Stimulated activated CD8-positive, alpha-beta memory T cell treated with anti-CD3 and anti-CD28 coated beads, Interleukin-7, amount 100 ng/mL, for 4 hours (primary cell): ENCODE measurements around the gene NUP153.
"Not testable (repeated sequence)": the region's sequence is repeated elsewhere in the genome, so short reads cannot be mapped to it uniquely, and the experiment has no call there.

ENCODE experiments used
- DNase-seq, 2 donors: peaks; one replicate each; pipeline ENCODE4 v3.0.0-alpha.2; 2020; ENCODE audit warnings: low read depth in 2 of 2

Gene NUP153

GRCh38 chr6:17714177-17714576, 7.5 kb upstream of the NUP153 start:
- DNase-seq, result no peak

GRCh38 chr6:17712576-17712975, 5.9 kb upstream of the NUP153 start:
- no peak for DNase-seq

DNA sequence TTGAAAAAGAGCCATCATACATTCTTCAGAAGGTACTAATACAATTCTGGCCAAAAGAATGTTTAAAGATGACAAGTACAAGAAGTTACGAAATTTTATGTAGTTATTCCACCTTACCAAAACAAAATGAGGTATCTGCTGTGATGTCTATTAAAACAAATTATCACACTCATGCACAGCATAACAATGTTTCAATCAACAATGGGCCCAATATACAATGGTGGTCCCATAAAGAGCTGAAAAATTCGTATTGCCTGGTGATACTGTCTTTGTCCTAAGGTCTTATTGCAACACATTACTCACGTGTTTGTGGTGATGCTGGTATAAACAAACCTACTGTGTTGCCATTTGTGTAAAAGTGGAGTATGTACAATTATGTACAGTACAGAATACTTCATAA, 3.6 kb upstream of the NUP153 start:
- DNase-seq, result no peak

DNA sequence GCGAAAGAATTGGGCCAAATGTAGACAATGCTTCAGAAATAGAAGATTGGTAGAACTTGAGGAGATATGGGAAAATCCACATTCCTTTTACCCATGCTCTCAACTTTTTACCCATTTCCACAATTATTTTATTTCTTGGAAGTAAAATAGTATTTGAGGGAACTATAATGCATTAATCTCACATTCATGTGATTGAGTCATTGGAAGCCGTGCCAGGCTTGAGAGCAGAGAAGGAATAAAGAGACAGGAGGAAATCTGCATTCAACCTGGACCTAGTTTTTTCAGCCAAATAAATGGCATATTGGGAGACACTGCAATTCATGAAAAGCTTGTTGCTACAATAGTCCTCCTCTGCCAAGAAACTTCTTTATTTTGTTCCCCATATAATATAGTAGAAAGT, 2.8 kb upstream of the NUP153 start:
- DNase-seq, result no peak

GRCh38 chr6:17708035-17708434, 1.3 kb upstream of the NUP153 start:
- DNase-seq, result not testable (repeated sequence)

DNA sequence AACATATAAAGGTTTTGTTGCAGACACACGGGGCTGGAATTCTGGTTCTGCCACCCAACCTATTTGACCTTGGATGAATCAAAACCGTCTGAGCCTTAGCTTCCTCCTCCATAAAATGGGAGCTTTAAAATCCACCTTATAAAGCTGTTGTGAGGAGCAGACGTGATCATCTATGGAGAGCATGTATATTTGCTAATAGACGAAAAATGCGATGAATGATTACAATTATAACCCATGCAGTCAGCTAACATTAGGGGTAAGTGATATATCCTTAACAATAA, 586 bp upstream of the NUP153 start:
- no peak for DNase-seq

GRCh38 chr6:17705778-17706579, 746 bp downstream of the NUP153 start:
- DNase-seq, result peak; percentile 84 to 86

GRCh38 chr6:17705428-17705777, 1.3 kb downstream of the NUP153 start:
- DNase-seq, result no peak

DNA sequence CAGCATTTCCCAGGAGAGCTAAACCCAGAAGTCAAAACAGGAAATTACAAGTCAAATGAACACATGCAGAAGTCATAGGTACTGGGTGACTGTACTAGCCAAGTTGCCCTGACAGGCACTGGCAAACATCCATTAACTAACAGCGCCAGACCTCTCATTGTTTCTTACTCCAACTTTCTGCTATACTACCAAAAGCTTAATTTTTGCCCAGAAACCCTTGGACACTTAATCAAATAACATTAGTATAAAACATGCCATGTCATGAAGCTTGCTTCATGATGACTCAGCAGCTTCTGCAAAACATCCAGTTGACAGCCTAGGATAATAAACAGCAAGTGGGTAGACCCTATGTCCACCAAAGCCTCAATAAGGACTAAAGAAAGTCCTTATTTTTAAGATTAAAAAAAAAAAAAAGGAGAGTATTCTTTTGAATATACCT, 3.5 kb downstream of the NUP153 start:
- no peak for DNase-seq

DNA sequence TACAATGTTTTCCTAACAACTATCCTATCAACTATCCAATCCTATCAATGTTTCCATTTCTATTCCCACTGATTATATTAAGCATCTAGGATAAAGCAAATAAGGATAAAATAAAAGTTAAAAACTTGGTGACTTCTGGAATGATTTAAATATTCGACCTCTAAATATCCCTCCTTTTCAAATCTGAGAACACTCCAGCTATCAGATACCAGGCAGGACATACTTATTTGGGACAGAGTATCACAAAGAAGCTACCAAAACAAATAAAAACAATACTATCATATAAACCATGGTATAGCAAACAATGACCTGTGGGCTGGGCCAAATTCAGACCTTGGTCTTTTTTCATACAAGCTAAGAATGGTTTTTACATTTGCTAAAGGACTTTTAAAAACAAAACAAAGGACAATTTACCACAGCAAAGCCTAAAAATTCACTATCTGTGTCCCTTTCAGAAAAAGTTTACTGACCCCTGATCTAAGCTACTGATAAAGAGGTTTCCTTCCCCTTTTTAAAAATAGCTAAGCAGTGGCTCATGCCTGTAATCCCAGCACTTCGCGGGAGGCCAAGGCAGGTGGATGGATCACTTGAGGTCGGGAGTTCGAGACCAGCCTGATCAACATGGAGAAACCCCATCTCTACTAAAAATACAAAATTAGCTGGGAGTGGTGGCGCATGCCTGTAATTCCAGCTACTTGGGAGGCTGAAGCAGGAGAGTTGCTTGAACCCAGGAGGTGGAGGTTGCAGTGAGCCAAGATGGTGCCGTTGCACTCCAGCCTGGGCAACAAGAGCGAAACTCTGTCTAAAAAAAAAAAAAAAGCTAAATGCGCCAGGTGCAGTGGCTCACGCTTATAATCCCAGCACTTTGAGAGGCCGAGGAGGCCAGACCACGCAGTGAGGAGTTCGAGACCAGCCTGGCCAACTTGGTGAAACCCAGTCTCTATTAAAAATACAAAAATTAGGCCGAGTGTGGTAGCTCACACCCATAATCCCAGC, 6.0 kb downstream of the NUP153 start:
- no peak for DNase-seq

GRCh38 chr6:17691925-17692538, 14.7 kb downstream of the NUP153 start:
- DNase-seq, result no peak

GRCh38 chr6:17688481-17688880, 18.2 kb downstream of the NUP153 start:
- no peak for DNase-seq

- DNase-seq, result no peak
These were observed 19.6 kb downstream of the NUP153 start for GRCh38 chr6:17687136-17687535.

GRCh38 chr6:17684134-17684533, 22.6 kb downstream of the NUP153 start:
- DNase-seq, result no peak

DNA sequence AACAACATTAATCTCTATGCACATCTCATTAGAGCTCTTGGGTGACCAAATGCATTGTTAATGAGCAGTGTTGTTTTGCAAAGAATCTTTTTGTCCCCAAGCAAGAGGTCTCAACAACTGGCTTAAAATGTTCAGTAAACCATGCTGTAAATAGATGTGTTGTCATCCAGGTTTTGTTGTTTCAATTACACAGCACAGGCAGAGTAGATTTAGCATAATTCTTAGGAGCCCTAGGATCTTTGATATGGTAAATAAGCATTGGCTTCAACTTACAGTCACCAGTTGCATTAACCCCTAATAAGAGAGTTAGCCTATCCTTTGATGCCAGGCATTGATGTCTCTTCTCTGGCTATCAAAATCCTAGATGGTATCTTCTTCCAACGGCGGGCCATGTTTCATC, 23.3 kb downstream of the NUP153 start:
- no peak for DNase-seq

DNA sequence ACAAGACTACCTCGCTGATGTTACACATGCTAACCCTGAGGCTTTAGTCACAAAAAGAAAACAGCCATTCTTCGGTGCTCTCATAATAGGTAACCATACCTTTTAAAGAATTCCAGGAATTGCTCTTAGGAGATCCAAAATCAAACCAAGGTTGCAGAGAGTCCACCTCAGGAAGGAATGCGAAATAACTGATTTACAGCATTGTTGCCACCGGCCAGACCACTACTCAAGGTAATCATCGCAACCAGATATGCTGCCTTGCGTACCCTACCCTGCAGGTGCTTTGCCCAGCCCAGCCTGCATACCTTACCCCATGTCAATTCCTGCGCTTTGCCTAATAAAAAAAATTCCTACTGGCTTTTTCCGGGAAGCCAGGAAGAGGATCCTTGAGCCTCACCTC, 27.0 kb downstream of the NUP153 start:
- no peak for DNase-seq

- no peak for DNase-seq
These were observed 29.1 kb downstream of the NUP153 start for GRCh38 chr6:17677602-17678001.

DNA sequence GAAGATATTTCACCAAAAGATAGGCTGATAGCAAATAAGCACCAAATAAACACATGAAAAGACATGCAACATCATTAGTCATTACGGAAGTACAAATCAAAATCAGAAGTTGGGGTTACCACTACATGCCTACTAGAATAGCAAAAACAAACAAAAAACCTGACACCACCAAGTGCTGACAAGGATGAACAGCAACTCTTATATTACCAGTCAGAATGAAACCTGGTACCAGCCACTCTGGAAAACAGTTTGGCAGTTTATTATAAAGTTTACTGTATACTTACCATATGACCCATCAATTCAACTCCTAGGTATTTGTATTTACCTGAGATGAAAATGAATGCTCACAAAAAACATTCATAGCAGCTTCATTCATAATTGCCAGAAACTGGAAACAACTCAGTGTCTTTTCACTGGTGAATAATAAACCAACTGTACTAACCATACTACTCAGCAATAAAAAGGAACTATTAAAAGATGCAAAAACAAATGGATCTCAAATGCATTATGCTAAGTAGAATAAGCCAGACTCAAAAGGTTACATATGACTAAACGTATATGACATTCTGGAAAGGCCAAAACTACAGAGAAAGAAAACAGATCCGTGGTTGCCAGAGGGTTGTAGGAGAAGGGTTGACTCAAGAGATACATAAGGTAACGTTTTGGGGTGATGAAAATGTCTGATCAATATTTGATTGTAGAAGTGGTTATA, 33.0 kb downstream of the NUP153 start:
- no peak for DNase-seq

DNA sequence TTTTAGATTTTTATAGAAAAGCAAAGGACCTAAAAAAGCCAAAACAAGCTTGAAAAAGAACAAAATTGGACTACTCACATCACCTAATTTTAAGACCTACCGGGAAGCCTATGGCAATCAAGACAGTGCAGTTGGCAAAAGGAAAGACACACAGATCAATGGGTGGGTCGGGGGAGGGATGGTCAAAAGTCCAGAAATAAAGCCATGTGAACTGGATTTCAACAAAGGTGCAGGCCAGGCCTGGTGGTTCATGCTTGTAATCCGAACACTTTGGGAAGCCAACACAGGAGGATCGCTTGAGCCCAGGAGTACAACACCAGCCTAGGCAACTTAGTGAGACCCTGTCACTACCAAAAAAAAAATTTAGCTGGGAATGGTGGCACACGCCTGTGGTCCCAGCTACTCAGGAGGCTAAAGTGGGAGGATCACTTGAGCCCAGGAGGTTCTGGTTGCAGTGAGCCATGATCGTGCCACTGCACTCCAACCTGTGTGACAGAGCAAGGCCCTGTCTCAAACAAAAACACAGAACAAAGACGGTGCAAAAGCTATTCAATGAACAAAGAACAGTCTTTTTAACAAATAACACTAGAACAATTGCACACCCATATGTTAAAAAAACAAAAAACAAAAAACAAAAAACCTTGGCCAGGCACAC, 34.5 kb downstream of the NUP153 start:
- DNase-seq, result no peak

DNA sequence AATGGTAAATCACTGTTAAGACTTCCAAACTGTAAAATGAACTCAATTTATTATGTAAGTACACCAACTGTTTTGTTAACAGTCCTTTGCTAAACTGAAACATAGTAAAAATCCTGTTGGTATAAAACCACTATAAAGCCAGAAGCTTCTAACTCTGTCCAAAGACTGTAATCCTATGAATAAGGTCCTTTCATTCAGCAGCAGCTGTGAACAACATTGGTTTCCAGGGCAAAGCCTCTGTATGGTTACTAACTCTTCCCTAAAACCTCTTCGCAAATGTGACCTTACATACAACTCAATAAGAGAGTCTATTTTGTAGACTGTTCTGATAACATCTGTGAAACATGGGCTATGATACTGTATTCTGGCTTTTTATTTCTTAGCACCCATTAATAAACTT, 40.1 kb downstream of the NUP153 start:
- no peak for DNase-seq

GRCh38 chr6:17665132-17665531, 41.6 kb downstream of the NUP153 start:
- DNase-seq, result no peak
